AG09319 (cell line): Measurements from ENCODE around the gene SLCO2A1.

ENCODE experiments used
- DNase-seq: peaks from one replicate; pipeline ENCODE4 v3.0.0-alpha.2; 2010; ENCODE audit warnings: low read depth; ENCODE audit errors: extremely low read depth
- TF ChIP-seq, protein P1 (sequence below): IDR thresholded peaks from 2 replicates; pipeline ENCODE4 v1.5.1; 2011; ENCODE audit warnings: low read depth, mild to moderate bottlenecking, inconsistent platforms, low read length, moderate library complexity

Gene SLCO2A1

DNA sequence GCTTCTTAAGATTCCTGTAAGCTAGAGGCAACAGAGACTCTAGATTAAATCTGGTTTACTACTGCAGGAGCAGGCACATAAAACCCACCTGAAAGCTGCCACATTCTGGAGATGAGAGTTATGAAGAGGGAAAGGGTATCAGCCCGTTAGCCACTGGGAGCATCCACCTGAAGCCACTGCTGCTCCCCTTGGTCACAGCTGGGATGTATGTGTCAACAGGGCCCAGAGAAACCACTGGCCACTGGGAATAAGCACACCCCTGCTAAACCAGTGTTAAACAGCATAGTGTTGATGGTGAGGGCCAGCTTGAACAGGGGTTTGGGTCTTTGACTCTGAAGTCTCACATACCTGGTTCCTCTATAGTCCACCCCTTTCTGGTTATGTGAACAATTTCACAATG is 10.9 kb downstream of the SLCO2A1 start:
- TF ChIP-seq, protein P1, sequence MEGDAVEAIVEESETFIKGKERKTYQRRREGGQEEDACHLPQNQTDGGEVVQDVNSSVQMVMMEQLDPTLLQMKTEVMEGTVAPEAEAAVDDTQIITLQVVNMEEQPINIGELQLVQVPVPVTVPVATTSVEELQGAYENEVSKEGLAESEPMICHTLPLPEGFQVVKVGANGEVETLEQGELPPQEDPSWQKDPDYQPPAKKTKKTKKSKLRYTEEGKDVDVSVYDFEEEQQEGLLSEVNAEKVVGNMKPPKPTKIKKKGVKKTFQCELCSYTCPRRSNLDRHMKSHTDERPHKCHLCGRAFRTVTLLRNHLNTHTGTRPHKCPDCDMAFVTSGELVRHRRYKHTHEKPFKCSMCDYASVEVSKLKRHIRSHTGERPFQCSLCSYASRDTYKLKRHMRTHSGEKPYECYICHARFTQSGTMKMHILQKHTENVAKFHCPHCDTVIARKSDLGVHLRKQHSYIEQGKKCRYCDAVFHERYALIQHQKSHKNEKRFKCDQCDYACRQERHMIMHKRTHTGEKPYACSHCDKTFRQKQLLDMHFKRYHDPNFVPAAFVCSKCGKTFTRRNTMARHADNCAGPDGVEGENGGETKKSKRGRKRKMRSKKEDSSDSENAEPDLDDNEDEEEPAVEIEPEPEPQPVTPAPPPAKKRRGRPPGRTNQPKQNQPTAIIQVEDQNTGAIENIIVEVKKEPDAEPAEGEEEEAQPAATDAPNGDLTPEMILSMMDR = no peak
- no peak for DNase-seq

DNA sequence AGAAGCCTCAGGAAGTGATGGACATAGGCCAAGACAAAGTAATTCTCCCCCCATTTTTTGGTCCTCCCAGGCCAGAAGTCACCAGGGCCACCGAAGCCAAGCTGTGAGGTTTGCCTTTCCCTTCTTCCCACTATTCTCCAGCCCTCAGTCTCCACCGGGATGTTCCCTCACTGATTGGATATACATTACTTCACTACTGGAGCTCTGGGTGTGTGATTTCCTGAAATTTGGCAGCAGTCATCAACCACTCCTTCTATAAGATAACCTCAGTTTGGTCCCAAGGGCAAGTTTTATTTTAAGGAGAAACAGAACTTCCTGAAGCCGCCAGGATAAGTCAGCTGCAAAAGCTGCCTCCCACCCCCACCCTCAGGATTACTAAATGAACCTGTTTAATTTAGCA is 11.3 kb downstream of the SLCO2A1 start:
- DNase-seq = no peak
- TF ChIP-seq, protein P1 = no peak

DNA sequence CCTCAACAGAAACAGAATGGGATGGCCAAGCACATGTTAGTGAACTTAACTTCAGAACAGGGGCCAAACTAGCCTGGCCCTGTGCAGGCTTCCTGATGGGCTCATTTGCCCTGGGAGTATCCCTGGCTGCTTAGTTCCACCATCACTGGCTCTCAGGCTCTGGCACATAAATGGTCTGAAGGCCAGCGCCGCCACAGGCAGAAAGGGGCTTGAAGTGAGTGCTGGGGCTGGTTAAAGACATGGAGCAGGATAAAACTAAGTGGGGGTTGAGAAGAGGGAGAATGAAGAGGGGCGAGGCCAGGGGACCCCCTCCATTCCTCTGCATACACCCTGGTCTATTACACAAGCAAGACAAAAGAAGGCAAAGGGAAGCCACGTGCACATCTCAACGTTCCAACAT is 12.2 kb downstream of the SLCO2A1 start:
- no peak for DNase-seq
- TF ChIP-seq, protein P1 = no peak

DNA sequence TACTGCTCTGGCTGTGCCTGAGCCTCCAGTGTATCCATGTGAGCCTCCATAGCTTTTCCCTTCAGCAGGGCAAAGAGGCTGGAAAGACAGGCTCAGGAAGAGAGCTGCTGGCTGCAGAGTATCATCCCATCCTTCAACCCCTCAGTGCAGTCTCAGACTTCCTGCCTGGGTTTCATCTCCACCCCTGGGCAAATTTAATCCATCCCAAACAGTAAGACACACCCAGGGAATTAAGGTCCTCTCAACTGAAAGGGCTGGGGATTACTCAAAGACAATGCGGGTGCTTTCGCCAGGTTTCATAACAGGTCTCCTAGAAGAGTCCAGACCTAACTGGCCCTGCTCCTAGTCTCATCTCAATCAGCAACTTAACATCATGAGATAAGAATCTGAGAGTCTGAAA is 15.5 kb downstream of the SLCO2A1 start:
- TF ChIP-seq, protein P1 = no peak
- DNase-seq = no peak

DNA sequence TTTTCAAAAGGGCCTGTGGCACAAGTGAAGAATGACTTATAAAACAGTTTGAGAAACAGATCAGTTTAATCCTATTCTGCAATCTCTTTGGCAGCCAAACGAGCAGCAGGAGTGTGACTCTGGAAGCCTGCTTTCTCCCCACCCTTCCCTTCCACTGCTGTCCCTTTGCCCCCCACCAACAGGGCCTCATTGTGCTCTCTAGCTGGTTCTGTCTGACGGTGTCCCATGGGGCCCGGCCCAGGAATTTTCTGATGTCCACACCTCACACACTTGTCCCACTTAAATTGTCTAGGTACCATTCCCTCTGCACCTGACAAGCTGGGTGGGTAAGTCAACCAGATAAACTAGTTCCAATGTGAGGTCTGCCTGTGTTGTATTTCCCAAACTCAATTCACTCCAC is 16.4 kb downstream of the SLCO2A1 start:
- no peak for DNase-seq
- TF ChIP-seq, protein P1 = no peak

DNA sequence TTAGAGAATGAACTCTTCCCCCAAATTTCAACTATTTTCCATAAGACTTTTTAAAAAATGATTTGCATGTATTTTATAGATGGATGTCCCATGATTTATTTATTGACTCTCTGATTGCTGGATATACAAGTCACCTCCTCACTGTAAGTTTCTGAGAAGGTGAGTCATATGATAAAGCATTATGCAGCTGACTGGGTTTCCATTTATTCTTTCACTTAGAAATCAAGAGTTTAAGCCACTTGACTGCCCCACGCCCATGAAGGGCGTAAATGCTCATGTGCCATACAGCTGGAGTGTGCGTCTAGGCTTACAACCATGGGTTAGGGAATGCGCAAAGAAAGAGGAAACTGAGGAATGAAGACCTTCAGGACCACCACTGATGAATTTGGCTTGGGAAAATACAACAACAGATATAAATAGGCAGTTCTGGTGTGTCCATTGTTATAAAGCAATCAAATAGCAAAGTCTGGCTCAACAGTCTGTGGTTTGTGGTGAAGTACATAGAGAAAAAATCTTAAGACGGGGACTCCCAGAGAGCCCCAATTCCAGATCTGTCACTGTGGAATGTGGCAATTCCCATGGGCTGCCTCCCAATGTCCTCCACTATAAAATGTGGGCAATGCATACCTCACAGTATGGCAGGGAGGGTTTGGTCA is 20.3 kb downstream of the SLCO2A1 start:
- DNase-seq = no peak
- TF ChIP-seq, protein P1 = no peak

DNA sequence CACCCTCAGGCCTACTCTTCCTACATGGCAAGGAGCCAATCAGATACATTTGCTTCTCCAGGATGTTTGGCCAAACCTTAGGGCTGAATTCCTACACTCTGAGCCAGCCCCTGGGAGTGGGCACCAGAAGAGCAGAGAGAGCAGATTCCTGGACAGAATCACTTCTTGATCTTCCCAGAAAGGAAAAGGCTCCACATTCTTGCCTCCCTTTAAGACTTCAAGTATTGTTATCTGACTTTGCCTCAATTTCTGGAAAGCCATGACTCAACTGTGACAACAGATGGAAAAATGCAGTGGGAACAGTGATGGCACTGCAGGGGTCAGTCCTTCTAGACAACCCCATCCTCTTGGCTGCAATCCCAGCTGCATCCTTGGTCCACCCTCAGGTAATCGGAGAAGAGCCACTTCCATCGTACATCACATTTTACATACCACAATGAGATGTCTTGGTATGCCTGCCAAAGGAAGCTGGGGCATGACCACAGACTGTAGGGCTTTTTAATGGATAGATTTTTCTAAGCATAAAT is 21.0 kb downstream of the SLCO2A1 start:
- no peak for DNase-seq

More for the DNA sequence above, 21.0 kb downstream of the SLCO2A1 start:
- TF ChIP-seq, protein P1 = no peak
